Left hindlimb (tissue), 1 donor: ENCODE results near the gene ELOVL5.

Experiments used
- DNase-seq: peaks from one replicate; pipeline ENCODE4 v3.0.0-alpha.2; 2018

ELOVL5 gene

GRCh38 chr6:53302678-53303360, 45.9 kb downstream of the ELOVL5 start:
- DNase-seq = no peak

- no peak for DNase-seq
These were observed 46.8 kb downstream of the ELOVL5 start for GRCh38 chr6:53301801-53302537.

- DNase-seq = no peak
These were observed 47.8 kb downstream of the ELOVL5 start for GRCh38 chr6:53300656-53301551.

- DNase-seq = no peak
These were observed 49.3 kb downstream of the ELOVL5 start for GRCh38 chr6:53299331-53300005.

- DNase-seq = no peak
These were observed 51.7 kb downstream of the ELOVL5 start for GRCh38 chr6:53297004-53297403.

- no peak for DNase-seq
These were observed 53.6 kb downstream of the ELOVL5 start for GRCh38 chr6:53295176-53295575.

- no peak for DNase-seq
These were observed 54.1 kb downstream of the ELOVL5 start for GRCh38 chr6:53294611-53295010.

GRCh38 chr6:53294095-53294494, 54.7 kb downstream of the ELOVL5 start:
- DNase-seq = no peak

GRCh38 chr6:53293691-53294090, 55.1 kb downstream of the ELOVL5 start:
- no peak for DNase-seq

GRCh38 chr6:53290537-53291510, 57.9 kb downstream of the ELOVL5 start:
- no peak for DNase-seq

GRCh38 chr6:53287336-53288225, 61.2 kb downstream of the ELOVL5 start:
- no peak for DNase-seq

- no peak for DNase-seq
These were observed 63.8 kb downstream of the ELOVL5 start for GRCh38 chr6:53284901-53285300.

GRCh38 chr6:53282741-53283140, 66.0 kb downstream of the ELOVL5 start:
- DNase-seq = no peak

- no peak for DNase-seq
These were observed 66.5 kb downstream of the ELOVL5 start for GRCh38 chr6:53282234-53282633.

GRCh38 chr6:53281518-53282215, 67.1 kb downstream of the ELOVL5 start:
- DNase-seq = no peak

GRCh38 chr6:53280207-53280606, 68.5 kb downstream of the ELOVL5 start:
- DNase-seq = no peak

- no peak for DNase-seq
These were observed 69.5 kb downstream of the ELOVL5 start for GRCh38 chr6:53279293-53279692.

GRCh38 chr6:53273370-53273769, 75.4 kb downstream of the ELOVL5 start:
- no peak for DNase-seq

- no peak for DNase-seq
These were observed 78.9 kb downstream of the ELOVL5 start for GRCh38 chr6:53269827-53270226.
